ENCODE results near the gene TEP1.

DNA sequence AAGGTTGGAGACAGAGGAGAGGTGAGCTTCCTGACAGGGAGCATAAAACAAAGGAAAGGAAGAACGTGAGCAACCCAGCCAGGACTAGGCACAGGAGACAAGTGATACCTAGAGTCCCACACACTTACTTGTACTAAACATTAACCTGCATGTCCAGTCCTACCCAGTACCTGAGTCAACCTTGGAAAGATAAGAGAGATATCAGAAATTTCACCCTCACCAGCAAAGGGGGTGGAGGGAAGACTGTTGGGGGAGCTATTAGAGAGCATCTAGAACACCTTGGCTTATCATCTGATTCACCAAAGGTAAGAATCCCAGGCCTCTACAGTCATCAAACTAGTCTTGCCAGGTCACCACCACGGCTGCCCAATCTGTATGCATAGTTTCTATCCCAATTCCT, 11.6 kb upstream of the TEP1 start:
- TF ChIP-seq SPI1 (IDR thresholded peaks at IDR 0.05; ENCODE audit: low read depth, low read length) (no peak), POLR2AphosphoS5 (IDR thresholded peaks at IDR 0.05; ENCODE audit: low read depth, low read length) (no peak), POLR2A (IDR thresholded peaks at IDR 0.05; ENCODE audit: low read depth, low read length) (no peak), TAF1 (IDR thresholded peaks at IDR 0.05; ENCODE audit: low read depth, low read length) (no peak), POU2F2 (IDR thresholded peaks at IDR 0.05; ENCODE audit: low read depth, low read length) (no peak)
